Ammon's horn (tissue), 1 donor: Measurements from ENCODE around the gene RASL10A.

Source experiments
- DNase-seq: peaks from one replicate; pipeline ENCODE4 v3.0.0-alpha.2; 2016; ENCODE audit warnings: low spot score

The RASL10A gene

GRCh38 chr22:29319072-29319471 lies 3.6 kb upstream of the RASL10A start:
- DNase-seq = no peak

GRCh38 chr22:29317827-29318454 lies 2.4 kb upstream of the RASL10A start:
- DNase-seq = no peak

DNA sequence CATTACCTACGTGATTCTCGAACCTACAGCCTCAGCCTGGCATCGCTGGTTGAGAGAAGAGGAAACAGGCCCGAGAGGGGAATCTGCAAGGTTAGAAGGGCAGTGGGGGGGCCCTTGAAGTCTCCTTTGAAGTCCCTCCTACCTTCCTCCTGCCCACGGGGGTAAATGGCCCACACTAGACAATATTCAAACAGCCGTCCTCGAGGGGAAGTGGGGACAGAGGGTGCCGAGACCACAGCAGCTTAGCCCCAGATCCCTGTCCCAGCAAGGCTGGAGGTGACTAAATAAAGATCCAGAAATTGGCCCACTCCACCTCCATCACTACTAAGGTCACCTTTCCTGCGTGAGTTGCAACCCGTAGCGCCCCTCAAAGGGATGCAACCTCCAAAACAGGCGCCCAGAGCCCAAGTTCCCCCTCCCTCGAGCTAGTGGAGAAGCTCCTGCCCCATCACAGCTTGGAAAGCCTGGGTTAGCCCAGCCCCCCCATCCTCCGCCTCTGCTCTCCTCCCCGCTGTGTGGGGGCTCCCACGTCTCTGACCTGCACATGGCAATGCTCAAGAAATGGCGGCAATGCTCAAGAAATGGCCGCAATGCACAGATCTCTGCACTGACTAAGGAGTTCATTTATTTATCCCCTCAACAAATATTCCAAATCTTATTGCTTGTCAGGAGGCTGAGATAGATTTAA lies 788 bp upstream of the RASL10A start:
- DNase-seq = no peak

GRCh38 chr22:29314537-29315285 lies 786 bp downstream of the RASL10A start:
- no peak for DNase-seq

DNA sequence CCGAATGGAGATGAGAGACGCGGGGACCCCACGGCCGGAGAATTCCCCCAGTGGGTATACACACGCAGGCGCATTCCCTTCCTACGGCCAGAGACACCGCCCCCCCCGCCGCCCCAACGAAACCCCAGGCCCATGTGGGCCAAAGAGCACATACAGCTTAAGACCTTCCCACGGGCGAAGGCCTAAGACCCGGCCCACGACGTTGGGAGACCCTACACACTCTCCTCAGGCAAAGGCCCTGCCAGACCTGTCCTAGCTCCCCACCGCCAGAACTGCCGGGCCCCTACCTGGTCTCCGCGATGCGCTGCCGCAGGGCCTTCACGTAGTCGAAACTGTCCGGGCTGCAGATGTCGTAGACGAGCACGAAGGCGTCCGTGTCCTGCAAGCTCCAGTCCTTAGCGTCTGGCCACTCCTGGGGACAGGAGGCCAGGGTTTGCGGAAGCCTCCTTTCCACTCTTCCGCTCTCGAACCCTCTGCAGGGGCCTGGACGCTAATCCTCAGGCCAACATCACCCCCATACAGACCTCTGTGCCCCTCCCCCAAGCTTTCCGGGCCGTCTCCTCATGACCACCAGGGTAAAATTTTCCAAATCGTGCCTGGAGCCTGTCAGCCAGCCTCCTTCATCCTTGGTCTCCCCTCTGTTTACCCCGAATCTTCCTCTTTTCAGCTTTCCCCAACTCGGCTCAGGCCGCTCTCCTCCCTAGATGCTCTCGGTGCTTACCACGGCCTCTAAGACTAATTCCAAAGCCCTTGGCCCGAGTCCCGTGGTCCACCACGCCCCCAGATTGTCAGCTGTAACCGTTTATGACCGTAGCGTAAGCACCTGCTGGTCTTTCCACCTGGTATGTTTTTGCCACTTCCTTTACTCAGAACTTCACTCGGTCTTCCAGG lies 1.7 kb downstream of the RASL10A start:
- DNase-seq = no peak

GRCh38 chr22:29313126-29313575 lies 2.3 kb downstream of the RASL10A start:
- no peak for DNase-seq

DNA sequence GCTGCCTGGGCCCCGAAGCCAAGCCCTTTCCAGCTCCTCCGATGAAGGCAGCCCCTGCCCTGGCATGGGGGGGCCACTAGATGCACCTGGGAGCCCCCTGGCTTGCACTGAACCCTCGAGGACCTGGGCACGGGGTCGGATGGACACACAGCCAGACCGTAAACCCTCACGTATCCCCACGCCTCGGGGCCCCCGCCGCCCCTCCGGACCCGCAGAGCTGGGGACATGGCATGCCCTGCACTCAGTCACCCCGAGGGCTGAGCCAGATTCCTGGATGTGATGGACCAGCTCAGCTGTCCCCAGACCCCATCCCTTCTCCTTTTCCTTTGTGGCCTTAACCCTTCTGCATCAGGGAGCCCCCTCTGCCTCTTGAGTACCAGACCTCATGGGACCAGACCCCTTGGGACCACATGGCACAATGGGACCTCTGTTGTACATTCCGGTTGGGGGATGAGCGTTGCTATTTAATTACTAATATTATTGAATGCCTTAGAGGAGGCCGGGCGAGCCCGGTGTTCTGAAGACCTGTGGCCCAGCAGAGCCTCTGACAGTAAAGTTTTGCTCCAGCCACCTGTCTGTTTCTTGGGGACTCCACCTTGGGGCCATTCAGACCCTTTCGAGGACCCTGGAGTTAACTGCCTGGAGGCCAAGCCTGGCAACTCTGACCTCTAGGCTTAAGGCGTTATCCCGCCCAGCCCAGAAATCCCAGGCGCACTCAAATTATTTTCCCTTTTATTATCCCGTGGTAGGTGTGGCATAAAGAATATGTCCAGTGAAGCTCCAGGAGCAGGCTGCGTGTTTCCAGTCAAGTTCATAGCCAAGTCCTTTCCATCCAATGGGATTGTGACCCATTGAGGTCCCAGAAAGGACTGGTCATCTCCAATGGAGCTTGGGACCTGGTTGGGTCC lies 3.0 kb downstream of the RASL10A start:
- DNase-seq = no peak

DNA sequence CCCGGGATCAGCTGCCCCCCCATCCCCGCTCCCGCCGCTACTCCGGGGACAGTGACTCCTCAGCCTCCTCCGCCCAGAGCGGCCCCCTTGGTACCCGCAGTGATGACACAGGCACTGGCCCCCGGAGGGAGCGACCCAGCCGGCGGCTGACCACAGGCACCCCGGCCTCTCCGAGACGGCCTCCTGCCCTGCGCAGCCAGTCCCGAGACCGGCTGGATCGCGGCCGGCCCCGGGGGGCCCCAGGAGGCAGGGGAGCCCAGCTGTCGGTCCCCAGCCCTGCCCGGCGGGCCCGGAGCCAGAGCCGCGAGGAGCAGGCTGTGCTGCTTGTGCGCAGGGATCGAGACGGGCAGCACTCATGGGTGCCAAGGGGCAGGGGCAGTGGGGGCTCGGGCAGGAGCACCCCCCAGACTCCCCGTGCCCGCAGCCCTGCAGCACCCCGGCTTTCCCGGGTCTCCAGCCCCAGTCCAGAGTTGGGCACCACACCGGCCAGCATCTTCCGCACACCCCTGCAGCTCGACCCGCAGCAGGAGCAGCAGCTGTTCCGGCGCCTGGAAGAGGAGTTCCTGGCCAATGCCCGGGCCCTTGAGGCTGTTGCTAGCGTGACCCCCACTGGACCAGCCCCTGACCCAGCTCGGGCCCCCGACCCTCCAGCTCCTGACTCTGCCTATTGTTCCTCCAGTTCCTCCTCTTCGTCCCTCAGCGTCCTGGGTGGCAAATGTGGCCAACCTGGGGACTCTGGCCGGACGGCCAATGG lies 3.9 kb downstream of the RASL10A start:
- no peak for DNase-seq

- peak; percentile 97 for DNase-seq
Measured at GRCh38 chr22:29310863-29311339, 4.6 kb downstream of the RASL10A start.

DNA sequence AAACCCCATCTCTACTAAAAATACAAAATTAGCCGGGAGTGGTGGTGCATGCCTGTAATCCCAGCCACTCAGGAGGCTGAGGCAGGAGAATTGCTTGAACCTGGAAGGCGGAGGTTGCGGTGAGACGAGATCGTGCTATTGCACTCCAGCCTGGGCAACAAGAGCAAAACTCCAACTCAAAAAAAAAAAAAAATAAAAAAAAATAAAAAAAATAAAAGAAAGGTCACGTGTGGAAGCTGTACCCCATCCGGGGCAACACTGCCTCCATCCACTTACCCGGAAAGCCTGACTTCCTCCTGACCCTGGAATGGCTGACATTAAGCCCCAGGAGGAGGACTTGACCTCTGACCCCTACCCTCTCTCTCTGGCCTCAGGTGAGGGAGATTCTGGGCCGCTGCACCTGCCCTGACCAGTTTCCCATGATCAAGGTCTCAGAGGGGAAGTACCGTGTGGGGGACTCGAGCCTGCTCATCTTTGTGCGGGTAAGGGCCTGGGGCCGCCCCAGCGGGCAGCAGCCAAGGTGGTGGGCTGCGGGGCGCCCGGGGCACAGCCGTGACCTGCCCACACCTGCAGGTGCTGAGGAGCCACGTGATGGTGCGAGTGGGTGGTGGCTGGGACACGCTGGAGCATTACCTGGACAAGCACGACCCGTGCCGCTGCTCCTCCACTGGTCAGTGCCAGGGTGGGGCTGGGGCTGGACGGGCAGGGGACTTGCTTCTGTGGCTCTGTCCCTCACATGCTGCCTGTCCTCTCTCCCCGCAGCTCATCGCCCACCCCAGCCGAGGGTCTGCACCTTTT lies 5.2 kb downstream of the RASL10A start:
- no peak for DNase-seq

GRCh38 chr22:29309332-29310064 lies 6.0 kb downstream of the RASL10A start:
- no peak for DNase-seq

DNA sequence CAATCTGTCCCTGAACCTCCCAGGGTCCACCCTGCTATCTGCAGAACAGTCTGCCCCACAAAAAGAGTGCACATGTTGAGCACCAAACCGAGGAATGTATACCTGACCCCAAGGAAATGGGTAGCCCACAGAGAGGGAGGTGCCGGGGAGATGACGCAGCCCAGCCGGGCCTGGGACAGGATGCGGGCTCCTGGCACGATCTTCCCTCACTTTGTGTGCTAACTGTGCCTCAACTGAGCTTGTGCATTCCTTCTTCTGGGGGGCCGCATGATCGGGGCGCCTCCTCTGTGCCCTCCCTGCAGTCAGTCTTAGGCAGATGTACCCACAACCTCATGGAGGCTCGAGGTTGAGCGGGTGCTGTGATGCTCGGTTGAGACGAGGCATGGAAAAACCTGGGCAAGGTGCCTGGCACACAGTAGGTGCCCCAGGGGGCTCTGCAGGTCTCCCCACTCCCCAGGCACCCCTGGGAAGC lies 6.7 kb downstream of the RASL10A start:
- DNase-seq = no peak

- no peak for DNase-seq
Measured at GRCh38 chr22:29308148-29308790, 7.2 kb downstream of the RASL10A start.

DNA sequence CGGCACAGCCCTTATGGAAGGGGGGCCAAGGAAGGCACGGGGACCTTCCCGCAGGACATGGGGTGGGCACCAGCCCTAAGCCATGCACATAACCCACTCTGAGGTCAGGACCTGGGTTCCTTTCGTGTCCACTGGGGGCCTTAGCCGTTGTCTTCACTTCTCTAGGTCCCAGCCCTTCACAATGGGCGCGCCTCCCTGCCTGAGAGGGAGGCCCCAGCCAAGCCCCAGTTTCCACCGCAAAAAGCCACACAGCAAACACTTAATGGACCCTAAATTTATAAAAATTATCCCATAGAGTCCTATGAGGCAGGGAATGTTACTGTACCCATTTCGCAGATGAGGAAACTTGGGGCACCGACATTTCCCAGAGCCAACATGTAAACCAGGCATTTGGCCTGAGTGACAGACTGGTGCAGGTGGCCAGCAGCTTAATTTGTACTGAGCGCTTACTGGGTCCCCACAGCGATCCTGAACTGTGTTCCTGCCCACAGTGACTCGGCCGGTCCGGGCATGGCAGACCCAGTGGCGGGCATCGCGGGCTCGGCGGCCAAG lies 7.8 kb downstream of the RASL10A start:
- no peak for DNase-seq

DNA sequence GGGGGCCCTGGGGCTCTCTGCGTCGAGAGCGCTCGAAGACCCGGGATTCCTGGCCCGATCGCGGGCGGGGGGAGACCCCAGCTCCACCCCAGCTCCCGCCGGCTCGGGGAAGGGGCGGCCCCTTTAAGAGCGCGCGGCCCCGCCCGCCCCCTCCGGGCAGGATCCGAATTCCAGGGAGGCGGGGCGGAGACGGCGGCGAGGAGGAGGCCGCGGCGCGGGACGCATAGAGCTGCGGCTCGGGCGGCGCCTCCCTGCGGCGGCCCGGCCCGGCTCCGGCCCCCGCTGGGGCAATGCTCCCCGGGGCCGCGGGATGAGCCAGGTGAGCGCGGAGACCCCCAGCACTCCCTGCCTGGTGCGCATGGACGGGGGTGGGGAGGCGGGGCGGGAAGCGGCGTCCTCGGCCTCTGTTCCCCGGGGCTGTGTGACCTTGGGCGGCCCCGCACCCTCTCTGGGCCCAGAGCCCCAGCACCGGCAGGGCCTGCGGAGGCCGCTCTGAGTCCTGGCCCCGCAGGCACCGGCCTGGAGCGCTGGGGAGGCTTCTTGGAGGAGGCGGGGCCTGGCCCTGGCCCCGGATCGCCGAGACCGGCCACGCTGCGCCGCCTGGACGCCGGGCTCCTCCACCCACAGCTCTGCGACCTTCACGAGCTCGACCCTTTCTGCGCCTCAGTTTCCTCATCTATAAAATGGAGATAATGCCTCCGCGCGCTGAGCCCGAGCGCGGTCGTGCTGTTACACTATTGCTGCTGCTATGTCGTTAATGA lies 8.5 kb downstream of the RASL10A start:
- DNase-seq = peak; percentile 80

DNA sequence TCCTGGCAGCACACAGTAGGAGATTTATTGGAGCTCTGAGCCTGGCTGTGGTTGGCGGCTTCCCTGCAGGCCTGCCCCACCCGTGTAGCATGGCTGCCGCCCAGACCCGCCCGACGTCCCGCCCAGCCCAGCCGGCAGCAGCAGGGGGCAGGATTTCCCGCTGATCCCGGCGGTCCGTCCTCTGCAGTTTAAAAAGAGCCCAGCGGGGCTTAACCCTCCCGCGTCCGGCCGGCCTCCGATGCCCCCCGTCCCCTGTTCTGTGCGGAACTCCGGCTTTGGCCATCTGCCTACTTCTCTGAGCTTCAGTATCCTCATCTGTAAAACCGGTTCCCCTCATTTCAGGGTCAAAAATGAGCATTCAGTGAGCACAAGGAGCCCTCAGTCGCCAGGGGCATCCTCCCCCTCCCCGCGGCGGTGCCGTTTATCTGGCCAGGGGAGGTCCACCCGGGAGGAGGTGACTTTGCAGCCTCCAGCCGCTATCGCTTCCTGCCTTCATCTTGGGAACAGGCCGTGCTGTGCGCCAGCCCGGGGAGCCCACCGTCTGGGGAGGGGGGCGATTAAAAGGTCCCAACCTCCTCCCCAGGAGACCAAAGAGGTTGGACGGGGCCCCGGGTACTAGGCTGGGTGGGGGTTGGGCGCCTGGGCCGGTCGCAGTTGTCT lies 9.2 kb downstream of the RASL10A start, which contains the start of gene GAS2L1:
Gene GAS2L1, plus strand, starts transcription at position 476 of the 660 bp plus-strand sequence. CDS start 1,456 bp downstream, outside the sequence.
- DNase-seq = peak; percentile 83
